ENCODE measurements around the gene CRY1.
A peak's percentile ranks its signal among the peaks of the same experiment; 100 is the strongest.

Gene CRY1

GRCh38 chr12:107093417-107094182, at the start of gene CRY1:
Gene CRY1, minus strand, starts transcription at chr12:107093549. Its CDS starts 588 bp downstream, at chr12:107092961.
- peak; percentile 87 for DNase-seq (ENCODE audit: low spot score)
- FAIRE-seq: no peak

GRCh38 chr12:107139787-107140186, 46.4 kb upstream of the CRY1 start:
- DNase-seq (ENCODE audit: low spot score): no peak
- no peak for FAIRE-seq

- no peak for FAIRE-seq
Observed at GRCh38 chr12:107138990-107139389, 45.6 kb upstream of the CRY1 start.

GRCh38 chr12:107135177-107135576, 41.8 kb upstream of the CRY1 start:
- DNase-seq (ENCODE audit: low spot score) (no peak), FAIRE-seq (no peak)

More at GRCh38 chr12:107138990-107139389, 45.6 kb upstream of the CRY1 start:
- no peak for DNase-seq (ENCODE audit: low spot score)

GRCh38 chr12:107134558-107134957, 41.2 kb upstream of the CRY1 start:
- FAIRE-seq: no peak
- DNase-seq (ENCODE audit: low spot score): peak; percentile 12

GRCh38 chr12:107133462-107133861, 40.1 kb upstream of the CRY1 start:
- DNase-seq (ENCODE audit: low spot score): no peak
- FAIRE-seq: no peak

- peak; percentile 49 for DNase-seq (ENCODE audit: low spot score)
- no peak for FAIRE-seq
Observed at GRCh38 chr12:107131832-107132616, 38.7 kb upstream of the CRY1 start.

GRCh38 chr12:107130830-107131611, 37.7 kb upstream of the CRY1 start:
- no peak for FAIRE-seq
- DNase-seq (ENCODE audit: low spot score): no peak

- no peak for DNase-seq (ENCODE audit: low spot score)
- no peak for FAIRE-seq
Observed at GRCh38 chr12:107129315-107129930, 36.1 kb upstream of the CRY1 start.

- FAIRE-seq: no peak
- no peak for DNase-seq (ENCODE audit: low spot score)
Observed at GRCh38 chr12:107127482-107128430, 34.4 kb upstream of the CRY1 start.

- DNase-seq (ENCODE audit: low spot score): no peak
- FAIRE-seq: no peak
Observed at GRCh38 chr12:107126796-107127481, 33.6 kb upstream of the CRY1 start.

GRCh38 chr12:107125833-107126232, 32.5 kb upstream of the CRY1 start:
- DNase-seq (ENCODE audit: low spot score) (no peak), FAIRE-seq (no peak)

- DNase-seq (ENCODE audit: low spot score) (no peak), FAIRE-seq (no peak)
Observed at GRCh38 chr12:107122452-107122958, 29.2 kb upstream of the CRY1 start.

GRCh38 chr12:107119091-107119490, 25.7 kb upstream of the CRY1 start:
- DNase-seq (ENCODE audit: low spot score) (no peak), FAIRE-seq (no peak)

GRCh38 chr12:107118624-107119023, 25.3 kb upstream of the CRY1 start:
- DNase-seq (ENCODE audit: low spot score): no peak
- FAIRE-seq: no peak

GRCh38 chr12:107115119-107115518, 21.8 kb upstream of the CRY1 start:
- no peak for DNase-seq (ENCODE audit: low spot score)

GRCh38 chr12:107111314-107111713, 18.0 kb upstream of the CRY1 start:
- FAIRE-seq (no peak), DNase-seq (ENCODE audit: low spot score) (no peak)

More at GRCh38 chr12:107115119-107115518, 21.8 kb upstream of the CRY1 start:
- FAIRE-seq: no peak

- no peak for FAIRE-seq
- no peak for DNase-seq (ENCODE audit: low spot score)
Observed at GRCh38 chr12:107109726-107110719, 16.7 kb upstream of the CRY1 start.

Data from urothelium cell line (cell line).